Omental fat pad (tissue), 4 donors: ENCODE results near the gene KCNJ5. TPM values are rescaled to one million over a fixed set of nuclear protein-coding genes. Genes with fewer than 3 reads are reported as not detected.

Source experiments
- ATAC-seq: fragments of 150-250 bp; one replicate; pipeline ENCODE4 v1.9.1; 2016; ENCODE audit warnings: mild to moderate bottlenecking, moderate library complexity; ENCODE audit not compliant: low FRiP score
- DNase-seq: peaks from one replicate; pipeline ENCODE4 v3.0.0-alpha.2; 2019; ENCODE audit warnings: low spot score
- total RNA-seq, 4 donors: library from RNA; depleted of rRNA; stranded (reverse); fragments of >200 nt; gene quantifications; one replicate each; pipeline ENCODE4 v1.1.0, GENCODE V29; 2016
- TF ChIP-seq, protein P1 (sequence below), 3 donors: fragments of 450-650 bp; IDR thresholded peaks; one replicate each; pipeline ENCODE4 v1.5.1; 2016 to 2017; ENCODE audit warnings: antibody characterized with exemption in 3 of 3, mild to moderate bottlenecking in 3 of 3, moderate library complexity in 2 of 3

The KCNJ5 gene
- total RNA-seq, 4 donors from 2014 or later = 1.5 to 12.1 (median 3.0) TPM

GRCh38 chr11:128906185-128907050 lies 15.3 kb downstream of the KCNJ5 start:
- ATAC-seq (no peak), DNase-seq (no peak)
- TF ChIP-seq, protein P1, sequence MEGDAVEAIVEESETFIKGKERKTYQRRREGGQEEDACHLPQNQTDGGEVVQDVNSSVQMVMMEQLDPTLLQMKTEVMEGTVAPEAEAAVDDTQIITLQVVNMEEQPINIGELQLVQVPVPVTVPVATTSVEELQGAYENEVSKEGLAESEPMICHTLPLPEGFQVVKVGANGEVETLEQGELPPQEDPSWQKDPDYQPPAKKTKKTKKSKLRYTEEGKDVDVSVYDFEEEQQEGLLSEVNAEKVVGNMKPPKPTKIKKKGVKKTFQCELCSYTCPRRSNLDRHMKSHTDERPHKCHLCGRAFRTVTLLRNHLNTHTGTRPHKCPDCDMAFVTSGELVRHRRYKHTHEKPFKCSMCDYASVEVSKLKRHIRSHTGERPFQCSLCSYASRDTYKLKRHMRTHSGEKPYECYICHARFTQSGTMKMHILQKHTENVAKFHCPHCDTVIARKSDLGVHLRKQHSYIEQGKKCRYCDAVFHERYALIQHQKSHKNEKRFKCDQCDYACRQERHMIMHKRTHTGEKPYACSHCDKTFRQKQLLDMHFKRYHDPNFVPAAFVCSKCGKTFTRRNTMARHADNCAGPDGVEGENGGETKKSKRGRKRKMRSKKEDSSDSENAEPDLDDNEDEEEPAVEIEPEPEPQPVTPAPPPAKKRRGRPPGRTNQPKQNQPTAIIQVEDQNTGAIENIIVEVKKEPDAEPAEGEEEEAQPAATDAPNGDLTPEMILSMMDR (IDR thresholded peaks at IDR 0.05) = no peak

- no peak for ATAC-seq
- TF ChIP-seq, protein P1 (IDR thresholded peaks at IDR 0.05) = no peak
- no peak for DNase-seq
Observed at GRCh38 chr11:128907585-128907984, 16.4 kb downstream of the KCNJ5 start.

- DNase-seq (no peak), ATAC-seq (no peak)
- TF ChIP-seq, protein P1 (IDR thresholded peaks at IDR 0.05) = no peak
Observed at GRCh38 chr11:128908391-128909246, 17.5 kb downstream of the KCNJ5 start.

DNA sequence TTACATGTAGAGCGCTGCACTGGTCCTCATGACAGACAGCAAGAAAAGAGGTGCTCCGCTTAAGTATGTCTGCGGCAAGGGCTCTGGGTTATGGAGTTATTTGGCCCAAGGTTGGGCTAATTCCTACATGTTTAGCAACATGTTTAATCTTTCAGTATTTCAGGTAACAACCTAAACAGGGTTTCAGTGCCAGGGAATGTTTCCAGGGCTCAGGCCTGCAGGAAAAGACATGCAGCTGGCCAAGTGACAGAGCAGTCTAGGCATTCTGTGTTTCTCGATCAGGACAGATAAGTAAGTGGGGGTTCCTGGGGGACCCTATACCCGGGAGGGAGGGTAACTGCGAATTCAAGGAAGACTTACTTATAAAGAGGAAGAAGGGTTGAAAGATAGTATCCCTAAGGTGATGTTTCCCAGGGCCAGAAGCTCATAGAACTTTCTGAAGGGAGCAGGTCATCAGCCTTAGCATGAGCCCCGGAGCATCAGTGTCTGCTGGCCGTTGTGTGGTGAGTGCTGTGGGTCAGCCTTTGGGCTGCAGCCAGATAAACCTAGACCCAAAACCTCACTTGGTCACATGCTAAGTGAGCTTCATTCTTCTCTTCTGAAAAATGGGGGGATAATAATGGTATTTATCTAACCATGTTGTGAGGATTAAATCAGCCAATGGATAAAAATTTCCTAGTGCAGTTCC lies 18.4 kb downstream of the KCNJ5 start:
- TF ChIP-seq, protein P1 (IDR thresholded peaks at IDR 0.05) = no peak
- ATAC-seq (no peak), DNase-seq (no peak)

DNA sequence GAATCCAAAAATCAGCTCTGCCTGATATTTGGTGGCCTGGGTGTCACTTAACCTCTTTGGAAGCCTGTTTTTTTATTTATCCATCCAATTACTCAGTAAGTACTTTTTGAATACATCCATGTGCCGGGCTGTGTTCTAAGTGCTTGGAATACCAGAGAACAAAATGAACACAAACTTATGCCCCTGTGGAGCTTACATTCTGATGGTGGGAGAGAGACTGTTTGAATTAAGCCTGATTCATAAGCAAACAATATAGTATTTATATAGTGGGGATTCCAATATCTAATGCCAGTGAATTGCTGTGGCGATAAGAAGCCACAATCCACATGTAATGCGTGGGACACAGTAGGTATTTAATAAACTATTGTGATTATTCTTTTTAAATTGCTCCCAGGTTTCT lies 19.4 kb downstream of the KCNJ5 start:
- no peak for DNase-seq

DNA sequence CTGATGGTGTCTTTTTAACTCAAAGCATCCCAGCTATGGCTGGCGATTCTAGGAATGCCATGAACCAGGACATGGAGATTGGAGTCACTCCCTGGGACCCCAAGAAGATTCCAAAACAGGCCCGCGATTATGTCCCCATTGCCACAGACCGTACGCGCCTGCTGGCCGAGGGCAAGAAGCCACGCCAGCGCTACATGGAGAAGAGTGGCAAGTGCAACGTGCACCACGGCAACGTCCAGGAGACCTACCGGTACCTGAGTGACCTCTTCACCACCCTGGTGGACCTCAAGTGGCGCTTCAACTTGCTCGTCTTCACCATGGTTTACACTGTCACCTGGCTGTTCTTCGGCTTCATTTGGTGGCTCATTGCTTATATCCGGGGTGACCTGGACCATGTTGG lies 20.1 kb downstream of the KCNJ5 start:
- no peak for ATAC-seq
- no peak for DNase-seq
- TF ChIP-seq, protein P1 (IDR thresholded peaks at IDR 0.05) = no peak

More for the DNA sequence above, 19.4 kb downstream of the KCNJ5 start:
- no peak for ATAC-seq
- TF ChIP-seq, protein P1 (IDR thresholded peaks at IDR 0.05) = no peak
